Kidney capillary endothelial cell (primary cell): ENCODE measurements around the gene KCTD1.

Experiments used
- DNase-seq: peaks from one replicate; pipeline ENCODE4 v3.0.0-alpha.2; 2018; ENCODE audit warnings: low spot score

Gene KCTD1

GRCh38 chr18:26480897-26481795 lies 67.2 kb downstream of the KCTD1 start:
- DNase-seq: peak; percentile 59

- no peak for DNase-seq
These were observed 68.7 kb downstream of the KCTD1 start for GRCh38 chr18:26479681-26480079.

GRCh38 chr18:26479065-26479680 lies 69.2 kb downstream of the KCTD1 start:
- DNase-seq: no peak

GRCh38 chr18:26477828-26478466 lies 70.4 kb downstream of the KCTD1 start:
- DNase-seq: no peak

GRCh38 chr18:26476697-26477096 lies 71.7 kb downstream of the KCTD1 start:
- DNase-seq: no peak

- no peak for DNase-seq
These were observed 73.8 kb downstream of the KCTD1 start for GRCh38 chr18:26474542-26474941.

GRCh38 chr18:26473672-26474071 lies 74.7 kb downstream of the KCTD1 start:
- no peak for DNase-seq

GRCh38 chr18:26471826-26472225 lies 76.5 kb downstream of the KCTD1 start:
- DNase-seq: no peak

GRCh38 chr18:26471027-26471426 lies 77.3 kb downstream of the KCTD1 start:
- DNase-seq: no peak

- no peak for DNase-seq
These were observed 78.2 kb downstream of the KCTD1 start for GRCh38 chr18:26470011-26470637.

GRCh38 chr18:26468931-26469340 lies 79.4 kb downstream of the KCTD1 start:
- no peak for DNase-seq

- DNase-seq: no peak
These were observed 82.3 kb downstream of the KCTD1 start for GRCh38 chr18:26466026-26466425.

- DNase-seq: no peak
These were observed 82.9 kb downstream of the KCTD1 start for GRCh38 chr18:26465431-26465830.

GRCh38 chr18:26464128-26465011 lies 84.0 kb downstream of the KCTD1 start:
- DNase-seq: no peak

GRCh38 chr18:26462355-26462754 lies 86.0 kb downstream of the KCTD1 start:
- DNase-seq: no peak

GRCh38 chr18:26461405-26461804 lies 86.9 kb downstream of the KCTD1 start:
- no peak for DNase-seq

- no peak for DNase-seq
These were observed 87.8 kb downstream of the KCTD1 start for GRCh38 chr18:26460449-26461091.

GRCh38 chr18:26459884-26460283 lies 88.5 kb downstream of the KCTD1 start:
- DNase-seq: no peak

- no peak for DNase-seq
These were observed 89.0 kb downstream of the KCTD1 start for GRCh38 chr18:26459340-26459739.

- no peak for DNase-seq
These were observed 89.7 kb downstream of the KCTD1 start for GRCh38 chr18:26458526-26459232.
